DMS 273 (cell line): ENCODE measurements around the gene NUP188.
A peak's percentile ranks its signal among the peaks of the same experiment; 100 is the strongest.
"Not testable (repeated sequence)": the region's sequence is repeated elsewhere in the genome, so short reads cannot be mapped to it uniquely, and the experiment has no call there.

Experiments used
- DNase-seq: peaks from one replicate; lab custom pipeline; 2025; ENCODE audit not compliant: unreplicated experiment; lab: John Stamatoyannopoulos, UW

Gene NUP188

DNA sequence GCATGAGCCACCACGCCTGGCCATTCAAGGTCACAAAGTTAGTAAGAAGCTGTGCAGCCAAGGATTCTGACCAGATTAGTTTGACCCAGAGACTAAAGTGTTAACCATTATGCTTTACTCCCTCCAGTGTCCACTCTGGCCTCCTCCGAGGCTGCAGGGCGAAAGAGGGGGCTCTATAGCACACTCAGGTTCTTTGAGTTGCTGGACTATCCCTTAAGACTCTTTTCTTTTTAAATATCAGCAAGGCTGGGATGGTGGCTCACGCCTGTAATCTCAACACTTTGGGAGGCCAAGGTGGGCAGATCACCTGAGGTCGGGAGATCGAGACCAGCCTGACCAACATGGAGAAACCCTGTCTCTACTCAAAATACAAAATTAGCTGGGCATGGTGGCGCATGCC is 2.5 kb upstream of the NUP188 start:
- DNase-seq, result not testable (repeated sequence)

DNA sequence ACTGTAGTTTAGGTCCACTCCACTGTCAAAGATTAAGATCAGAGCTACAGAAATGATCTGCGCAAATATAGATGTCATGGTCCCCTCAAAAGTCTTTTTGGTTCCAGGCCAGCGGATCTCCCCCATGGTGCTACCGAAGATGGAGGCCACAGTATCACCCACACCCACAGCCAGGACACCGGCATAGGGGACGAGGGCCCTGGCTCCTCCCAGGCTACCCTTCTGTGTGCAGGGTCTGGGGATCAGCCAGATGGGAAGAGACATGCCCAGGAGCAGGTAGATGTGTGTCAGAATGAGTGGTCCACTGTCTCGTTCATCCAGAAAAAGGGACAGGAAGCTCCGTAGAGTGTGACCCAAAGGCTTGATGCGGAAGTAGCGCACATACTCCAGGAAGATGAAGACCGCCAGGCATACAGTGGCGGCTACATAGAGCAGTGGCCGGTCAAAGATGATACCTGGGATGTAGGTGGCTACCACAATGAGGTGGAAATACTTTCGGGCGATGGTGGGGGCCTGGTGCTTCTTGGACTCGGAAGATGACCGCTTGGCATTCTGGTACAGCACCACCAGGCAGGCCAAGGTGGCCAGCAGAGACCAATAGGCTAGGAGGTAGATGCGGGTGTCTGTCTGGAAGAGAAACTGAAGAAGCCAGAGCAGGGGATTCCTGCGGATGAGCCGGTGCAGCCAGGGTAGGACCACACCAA is 1.5 kb upstream of the NUP188 start:
- DNase-seq, result no peak

GRCh38 chr9:128946571-128947276 is 775 bp upstream of the NUP188 start:
- DNase-seq, result peak; percentile 49

- no peak for DNase-seq
Measured at GRCh38 chr9:128947277-128947526, 297 bp upstream of the NUP188 start.

DNA sequence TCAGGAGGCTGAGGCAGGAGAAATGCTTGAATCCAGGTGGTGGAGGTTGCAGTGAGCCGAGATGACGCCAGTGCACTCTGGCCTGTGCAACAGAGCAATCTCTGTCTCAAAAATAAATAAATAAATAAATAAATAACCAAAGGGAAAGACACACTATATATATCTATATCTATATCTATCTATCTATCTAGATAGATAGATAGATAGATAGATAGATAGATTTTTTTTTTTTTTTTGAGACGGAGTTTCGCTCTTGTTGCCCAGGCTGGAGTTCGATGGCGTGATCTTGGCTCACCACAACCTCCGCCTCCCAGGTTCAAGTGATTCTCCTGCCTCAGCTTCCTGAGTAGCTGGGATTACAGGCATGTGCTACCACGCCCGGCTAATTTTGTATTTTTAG is 13.9 kb downstream of the NUP188 start:
- DNase-seq, result not testable (repeated sequence)

DNA sequence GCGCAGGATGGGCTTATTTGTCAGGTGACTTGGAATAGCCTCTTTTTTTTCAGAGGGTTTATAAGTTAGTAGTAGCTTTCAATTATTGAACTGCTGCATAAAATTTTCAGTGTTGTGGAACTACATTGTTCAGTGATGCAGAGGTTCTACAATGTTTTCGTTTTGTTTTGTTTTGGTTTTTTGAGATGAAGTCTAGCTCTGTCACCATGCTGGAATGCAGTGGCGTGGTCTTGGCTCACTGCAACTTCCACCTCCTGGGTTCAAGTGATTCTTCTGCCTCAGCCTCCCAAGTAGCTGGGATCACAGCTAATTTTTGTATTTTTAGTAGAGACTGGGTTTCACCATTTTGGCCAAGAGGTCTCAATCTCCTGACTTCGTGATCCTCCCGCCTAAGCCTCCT is 22.0 kb downstream of the NUP188 start:
- no peak for DNase-seq

DNA sequence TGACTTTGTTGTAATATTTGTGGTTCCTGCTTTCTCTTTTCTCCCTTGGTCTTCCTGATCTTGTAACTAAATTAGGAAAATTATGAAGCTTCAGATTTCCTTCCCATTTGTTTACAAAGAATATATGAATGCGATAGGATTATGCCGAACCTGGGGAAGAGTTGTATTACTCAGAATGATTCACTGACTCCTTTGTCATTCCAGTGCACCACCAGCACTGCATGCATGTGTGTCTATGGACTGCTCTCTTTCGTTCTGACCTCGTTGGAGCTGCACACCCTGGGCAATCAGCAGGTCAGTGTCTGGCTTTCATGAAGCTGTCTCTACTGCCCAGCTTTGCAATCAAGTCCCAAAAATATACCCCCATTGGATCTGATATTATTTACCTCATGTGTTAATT is 25.5 kb downstream of the NUP188 start:
- DNase-seq, result no peak

DNA sequence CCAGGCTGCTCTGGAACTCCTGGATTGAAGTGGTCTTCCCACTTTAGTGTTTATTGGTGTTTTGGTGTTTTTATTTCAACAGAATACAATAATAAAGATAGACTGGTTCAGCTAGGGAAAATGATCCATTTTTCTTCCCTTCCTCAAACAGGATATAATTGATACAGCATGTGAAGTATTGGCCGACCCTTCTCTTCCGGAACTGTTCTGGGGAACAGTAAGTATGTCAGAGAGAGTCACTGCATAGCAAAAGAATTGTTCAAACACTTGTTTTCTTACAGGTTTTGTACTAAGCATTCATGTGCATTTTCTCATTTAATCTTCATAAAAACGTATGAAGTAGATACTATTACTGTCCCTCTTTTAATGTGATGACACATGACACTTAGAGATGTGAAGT is 31.6 kb downstream of the NUP188 start:
- no peak for DNase-seq

GRCh38 chr9:128983536-128983935 is 36.0 kb downstream of the NUP188 start:
- no peak for DNase-seq

DNA sequence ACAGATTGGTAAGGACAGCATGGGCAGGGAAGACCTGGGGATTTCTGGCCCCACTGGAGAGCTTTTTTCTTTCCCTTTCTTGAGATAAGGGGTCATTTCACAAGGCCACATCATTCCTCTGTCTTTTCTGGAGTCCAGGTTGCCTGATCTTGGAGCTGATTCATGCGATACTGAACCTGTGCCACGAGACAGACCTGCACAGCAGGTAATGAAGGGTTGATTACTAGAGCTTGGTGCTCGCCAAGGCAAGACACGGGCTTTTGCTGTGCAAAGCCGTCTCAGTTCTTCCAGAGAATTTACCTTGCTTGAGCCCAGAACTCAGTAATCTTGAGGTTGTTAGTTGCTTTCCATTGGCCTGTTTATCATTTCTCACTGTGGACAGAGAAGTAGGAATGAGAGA is 39.2 kb downstream of the NUP188 start:
- DNase-seq, result no peak

DNA sequence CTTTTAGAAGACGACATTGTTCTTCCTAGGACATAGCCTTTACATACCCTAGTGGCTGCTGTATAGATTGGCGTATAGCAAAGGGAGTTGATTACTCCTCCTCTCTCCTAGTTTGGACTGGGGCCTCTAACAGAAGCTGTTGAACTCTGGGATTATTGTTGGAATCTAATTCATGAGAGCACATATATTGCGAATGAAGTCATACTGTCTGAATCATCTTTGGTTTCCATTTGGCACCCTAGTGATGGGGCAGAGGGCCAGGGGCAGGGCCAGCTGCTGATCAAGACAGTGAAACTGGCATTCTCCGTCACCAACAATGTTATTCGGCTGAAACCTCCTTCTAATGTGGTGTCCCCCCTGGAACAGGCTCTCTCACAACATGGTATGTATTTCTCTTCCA is 40.3 kb downstream of the NUP188 start:
- no peak for DNase-seq

DNA sequence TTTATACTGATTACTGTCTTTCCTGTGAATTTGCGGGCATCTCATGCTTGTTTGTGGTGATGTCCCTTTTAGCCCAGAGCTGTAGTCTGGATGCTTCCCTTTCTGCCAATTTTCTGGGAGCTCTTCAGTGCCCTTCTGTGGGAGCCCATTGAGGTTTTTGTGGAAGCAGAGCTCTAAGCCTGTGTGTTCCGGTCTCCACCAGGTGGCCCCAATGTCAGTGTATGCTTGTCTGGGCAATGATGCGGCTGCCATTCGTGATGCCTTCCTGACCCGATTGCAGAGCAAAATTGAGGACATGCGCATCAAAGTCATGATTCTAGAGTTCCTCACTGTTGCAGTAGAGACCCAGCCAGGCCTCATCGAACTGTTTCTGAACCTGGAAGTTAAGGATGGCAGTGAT is 45.5 kb downstream of the NUP188 start:
- peak; percentile 43 for DNase-seq

GRCh38 chr9:128995791-128996190 is 48.3 kb downstream of the NUP188 start:
- DNase-seq, result no peak

DNA sequence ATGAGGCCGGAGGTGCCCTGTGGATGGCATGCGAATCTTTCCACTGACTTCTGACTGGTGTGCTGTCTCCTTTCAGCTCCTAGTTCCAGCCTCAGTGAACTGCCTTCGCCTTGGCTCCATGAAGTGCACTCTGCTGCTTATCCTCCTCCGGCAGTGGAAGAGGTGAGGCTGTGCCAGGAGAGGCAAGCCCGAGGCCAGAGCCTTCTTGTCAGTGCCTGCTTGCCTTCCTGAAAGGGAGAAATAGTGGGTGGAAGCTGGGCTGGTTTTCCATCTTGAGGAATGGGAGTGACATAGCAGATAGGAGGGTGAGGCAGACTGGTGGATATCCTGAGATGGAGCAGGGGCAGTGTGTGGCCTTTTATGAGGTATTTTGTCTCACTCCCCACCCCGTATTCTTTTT is 51.0 kb downstream of the NUP188 start:
- DNase-seq, result no peak

DNA sequence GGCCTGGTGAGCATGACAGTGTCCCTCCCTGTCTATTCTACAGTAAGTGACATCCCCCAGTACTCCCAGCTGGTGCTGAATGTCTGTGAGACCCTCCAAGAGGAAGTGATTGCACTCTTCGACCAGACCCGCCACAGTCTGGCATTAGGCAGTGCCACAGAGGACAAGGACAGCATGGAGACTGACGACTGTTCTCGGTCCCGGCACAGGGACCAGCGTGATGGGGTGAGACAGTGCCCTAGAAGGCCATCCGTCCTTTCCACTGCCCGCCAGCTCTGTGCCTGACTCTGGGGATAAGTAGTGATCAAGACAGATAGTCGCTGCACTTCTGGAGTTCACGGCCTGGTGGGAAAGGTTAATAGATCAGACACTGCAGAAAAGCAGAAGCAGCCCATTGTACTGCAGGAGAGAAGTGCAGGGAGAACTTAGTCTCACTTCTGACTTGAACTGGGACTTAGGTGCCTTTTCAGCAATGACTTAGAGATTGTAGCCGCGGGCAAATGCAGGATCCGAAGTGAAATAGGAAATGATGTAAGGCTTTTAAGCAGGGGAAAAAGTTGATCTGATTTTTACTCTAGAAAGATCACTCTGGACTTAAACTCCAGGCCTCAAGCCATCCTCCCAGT is 52.2 kb downstream of the NUP188 start:
- DNase-seq, result no peak

DNA sequence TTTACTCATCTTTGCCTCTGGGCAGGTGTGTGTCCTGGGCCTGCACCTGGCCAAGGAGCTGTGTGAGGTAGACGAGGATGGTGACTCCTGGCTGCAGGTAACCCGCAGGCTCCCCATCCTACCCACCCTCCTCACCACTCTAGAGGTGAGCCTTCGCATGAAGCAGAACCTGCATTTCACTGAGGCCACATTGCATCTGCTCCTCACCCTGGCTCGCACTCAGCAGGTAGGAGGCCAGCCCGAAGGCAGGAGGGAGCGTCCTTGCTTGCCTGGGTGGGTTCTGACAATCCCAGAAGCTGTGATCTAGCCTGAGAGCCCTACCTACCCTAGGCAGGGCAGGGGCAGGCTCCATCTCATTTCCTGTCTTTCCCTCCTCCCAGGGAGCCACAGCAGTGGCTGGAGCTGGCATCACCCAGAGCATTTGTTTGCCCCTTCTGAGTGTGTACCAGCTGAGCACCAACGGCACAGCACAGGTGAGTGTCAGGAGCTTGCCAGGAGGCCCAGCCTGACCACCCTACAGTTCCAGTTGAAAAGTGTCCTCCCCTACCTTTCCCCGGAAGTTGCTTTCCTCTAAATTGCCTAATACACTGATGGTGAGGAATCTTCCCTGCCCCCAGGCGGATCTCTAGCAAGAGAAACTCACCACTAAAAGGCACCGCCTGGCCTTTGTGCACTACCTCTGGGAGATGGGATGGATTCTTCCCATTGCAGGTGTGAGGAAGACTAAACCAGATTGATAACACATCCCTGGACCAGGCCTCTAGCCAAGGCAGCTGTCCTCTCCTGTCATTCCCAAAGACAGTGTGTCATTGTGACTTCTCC is 54.2 kb downstream of the NUP188 start:
- DNase-seq, result no peak

GRCh38 chr9:129002992-129003391 is 55.5 kb downstream of the NUP188 start:
- DNase-seq, result no peak

- DNase-seq, result not testable (repeated sequence)
Measured at GRCh38 chr9:129004173-129004572, 56.7 kb downstream of the NUP188 start.

DNA sequence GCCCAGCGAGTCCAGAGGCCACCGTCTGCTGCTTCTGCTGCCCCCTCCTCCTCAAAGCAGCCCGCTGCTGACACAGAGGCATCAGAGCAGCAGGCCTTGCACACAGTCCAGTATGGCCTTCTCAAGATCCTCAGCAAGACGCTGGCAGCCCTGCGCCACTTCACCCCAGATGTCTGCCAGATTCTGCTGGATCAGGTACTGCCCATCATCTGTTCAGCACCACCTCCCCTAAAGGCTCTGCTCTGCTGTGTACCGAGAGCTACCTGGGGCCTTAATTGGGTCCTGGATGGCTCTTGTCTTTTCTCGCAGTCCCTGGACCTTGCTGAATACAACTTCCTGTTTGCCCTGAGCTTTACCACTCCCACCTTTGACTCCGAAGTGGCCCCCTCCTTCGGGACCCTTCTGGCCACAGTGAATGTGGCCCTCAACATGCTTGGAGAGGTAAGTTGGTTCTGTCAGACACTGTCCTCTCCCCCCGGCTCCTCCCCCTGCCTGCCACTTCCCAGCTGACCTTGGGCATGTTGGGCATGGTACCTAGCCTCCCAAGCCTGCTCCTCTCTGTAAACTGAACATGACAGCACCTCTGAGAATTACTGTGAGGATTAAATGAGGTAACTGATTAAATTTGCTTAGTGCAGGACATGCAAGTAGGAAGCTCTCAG is 58.0 kb downstream of the NUP188 start:
- DNase-seq, result no peak

DNA sequence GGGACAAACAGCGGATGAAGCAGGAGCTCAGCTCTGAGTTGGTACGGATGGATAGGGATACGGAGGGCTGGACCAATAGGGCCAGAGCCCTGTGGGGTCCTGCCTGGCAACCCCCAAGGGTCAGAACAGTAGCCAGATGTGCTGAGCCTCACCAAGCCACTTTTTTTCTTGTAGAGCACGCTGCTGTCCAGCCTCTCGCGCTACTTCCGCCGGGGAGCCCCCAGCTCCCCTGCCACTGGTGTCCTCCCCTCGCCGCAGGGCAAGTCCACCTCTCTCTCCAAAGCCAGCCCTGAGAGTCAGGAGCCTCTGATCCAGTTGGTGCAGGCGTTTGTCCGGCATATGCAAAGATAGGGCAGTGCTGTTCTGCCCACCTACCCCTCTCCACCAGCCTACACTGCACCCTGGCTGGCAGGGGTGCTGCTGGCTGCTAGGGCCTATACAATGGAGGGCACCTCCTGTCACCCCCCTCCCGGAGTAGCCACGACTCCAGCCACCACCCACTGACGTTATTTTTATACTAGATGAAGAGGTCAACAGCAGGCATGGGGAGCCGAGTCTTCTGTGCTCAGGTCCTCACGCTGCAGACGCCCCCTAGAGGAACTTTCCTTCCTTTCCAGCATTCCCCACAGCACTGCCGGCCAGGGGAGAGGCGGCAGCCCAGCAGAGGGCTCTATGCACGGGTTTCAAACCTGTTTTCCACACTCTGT is 59.0 kb downstream of the NUP188 start:
- DNase-seq, result peak; percentile 91
